Gastroesophageal sphincter (tissue), 3 donors: ENCODE results near the gene TFR2.

Experiments used
- POLR2A ChIP-seq, 2 donors: fragments of 450-650 bp; IDR thresholded peaks; one replicate each; pipeline ENCODE4 v1.6.1; 2017; ENCODE audit warnings: antibody characterized with exemption in 2 of 2, mild to moderate bottlenecking in 2 of 2, moderate library complexity in 1 of 2
- TF ChIP-seq, protein P1 (sequence below), 4 experiments: fragments of 200-600 bp in 2 of 4; fragments of 450-650 bp in 2 of 4; sonication (generic) in 1 of 4; IDR thresholded peaks; one replicate each; pipeline ENCODE4 v1.5.1; 2017 to 2019; ENCODE audit warnings: antibody characterized with exemption in 4 of 4, mild to moderate bottlenecking in 2 of 4, moderate library complexity in 2 of 4

- TF ChIP-seq, protein P1, sequence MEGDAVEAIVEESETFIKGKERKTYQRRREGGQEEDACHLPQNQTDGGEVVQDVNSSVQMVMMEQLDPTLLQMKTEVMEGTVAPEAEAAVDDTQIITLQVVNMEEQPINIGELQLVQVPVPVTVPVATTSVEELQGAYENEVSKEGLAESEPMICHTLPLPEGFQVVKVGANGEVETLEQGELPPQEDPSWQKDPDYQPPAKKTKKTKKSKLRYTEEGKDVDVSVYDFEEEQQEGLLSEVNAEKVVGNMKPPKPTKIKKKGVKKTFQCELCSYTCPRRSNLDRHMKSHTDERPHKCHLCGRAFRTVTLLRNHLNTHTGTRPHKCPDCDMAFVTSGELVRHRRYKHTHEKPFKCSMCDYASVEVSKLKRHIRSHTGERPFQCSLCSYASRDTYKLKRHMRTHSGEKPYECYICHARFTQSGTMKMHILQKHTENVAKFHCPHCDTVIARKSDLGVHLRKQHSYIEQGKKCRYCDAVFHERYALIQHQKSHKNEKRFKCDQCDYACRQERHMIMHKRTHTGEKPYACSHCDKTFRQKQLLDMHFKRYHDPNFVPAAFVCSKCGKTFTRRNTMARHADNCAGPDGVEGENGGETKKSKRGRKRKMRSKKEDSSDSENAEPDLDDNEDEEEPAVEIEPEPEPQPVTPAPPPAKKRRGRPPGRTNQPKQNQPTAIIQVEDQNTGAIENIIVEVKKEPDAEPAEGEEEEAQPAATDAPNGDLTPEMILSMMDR (IDR thresholded peaks at IDR 0.05): no peak
- no peak for TF ChIP-seq POLR2A (IDR thresholded peaks at IDR 0.05)
Measured at GRCh38 chr7:100584683-100585510, 56.5 kb downstream of the TFR2 start.
